Panc1 (cell line): ENCODE data around the gene MYL5. TPM values are rescaled to one million over a fixed set of nuclear protein-coding genes. Genes with fewer than 3 reads are reported as not detected.

Experiments
- ATAC-seq: fragments of 200-7000 bp; cut with Tn5 transposase; 2 replicates; pipeline ENCODE4 v1.9.1; 2020; ENCODE audit warnings: mild to moderate bottlenecking, moderate library complexity
- BruUV-seq: library from RNA; stranded (reverse); fragments of 400-500 nt; replicated peaks from 2 replicates; lab custom pipeline; 2021; lab: Mats Ljungman, UMichigan
- CTCF ChIA-PET: fragments of 300-600 bp; sonication (Branson Sonifier 250); formaldehyde crosslinking; loops from one replicate; lab custom pipeline; 2022; ENCODE audit warnings: antibody characterized with exemption; lab: Charles Lee
- POLR2A ChIA-PET: fragments of 300-600 bp; sonication (Branson Sonifier 250); formaldehyde crosslinking; loops from one replicate; lab custom pipeline; 2022; ENCODE audit warnings: antibody characterized with exemption; lab: Charles Lee
- DNase-seq: peaks from one replicate; pipeline ENCODE4 v3.0.0-alpha.2; 2010; ENCODE audit warnings: low read depth, low spot score
- H3K27ac ChIP-seq: 2 replicates; pipeline ENCODE4 v1.5.1; 2011; ENCODE audit warnings: mild to moderate bottlenecking, low read length, inconsistent platforms
- H3K27me3 ChIP-seq: fragments of 200-500 bp; sonication (Bioruptor generic); 2 replicates; pipeline ENCODE4 v1.6.0; 2014; ENCODE audit warnings: low read length, inconsistent platforms; ENCODE audit not compliant: control insufficient read depth, insufficient read depth
- H3K36me3 ChIP-seq: fragments of 200-500 bp; sonication (Bioruptor generic); 2 replicates; pipeline ENCODE4 v1.5.1; 2014; ENCODE audit warnings: inconsistent platforms, mild to moderate bottlenecking, low read length, moderate library complexity; ENCODE audit not compliant: control insufficient read depth, insufficient read depth
- H3K4me1 ChIP-seq: 2 replicates; pipeline ENCODE4 v1.5.1; 2011; ENCODE audit warnings: inconsistent platforms, mild to moderate bottlenecking, low read length, moderate library complexity; ENCODE audit not compliant: control insufficient read depth, insufficient read depth
- H3K4me3 ChIP-seq, 2 experiments: 2 replicates each; pipeline ENCODE4 v1.5.1; 2011 to 2012; ENCODE audit warnings: low read depth in 2 of 2, low read length in 2 of 2, mild to moderate bottlenecking in 2 of 2, inconsistent platforms in 1 of 2, moderate library complexity in 1 of 2
- H3K9me3 ChIP-seq: fragments of 200-500 bp; sonication (Bioruptor generic); 2 replicates; pipeline ENCODE4 v1.5.1; 2014; ENCODE audit warnings: low read depth, mild to moderate bottlenecking, inconsistent platforms, low read length, moderate library complexity; ENCODE audit not compliant: control insufficient read depth, insufficient read depth
- POLR2AphosphoS5 ChIP-seq: IDR thresholded peaks from 2 replicates; pipeline ENCODE4 v1.6.1; 2012; ENCODE audit warnings: mild to moderate bottlenecking, low read depth, low read length, moderate library complexity
- SIN3A ChIP-seq: IDR thresholded peaks from 2 replicates; pipeline ENCODE4 v1.6.1; 2012; ENCODE audit warnings: low read depth, mild to moderate bottlenecking, low read length, moderate library complexity, borderline replicate concordance; ENCODE audit not compliant: insufficient read depth
- TCF7L2 ChIP-seq: IDR thresholded peaks from 2 replicates; pipeline ENCODE4 v1.6.1; 2011; ENCODE audit warnings: mild to moderate bottlenecking, low read depth, low read length, inconsistent platforms
- in situ Hi-C: cut with HindIII; loops from 2 replicates; pipeline ENCODE4 v1.10.0; 2016; ENCODE audit warnings: low sequenced_read_pairs, low pct_unique_long_range_greater_than_20kb
- intact Hi-C: fragments of 100-400 bp; cut with micrococcal nuclease; formaldehyde crosslinking; loops from one replicate; pipeline ENCODE4 v1.10.0; 2022; ENCODE audit not compliant: unreplicated experiment
- total RNA-seq: library from RNA; stranded (reverse); gene quantifications from one replicate; pipeline ENCODE4 v1.2.1, GENCODE V29; 2021; ENCODE audit not compliant: unreplicated experiment
- TF ChIP-seq, protein P1 (sequence below), 2 experiments: IDR thresholded peaks; 2 replicates each; pipeline ENCODE4 v1.6.1; 2011 to 2012; ENCODE audit warnings: low read depth in 2 of 2, control low read depth in 1 of 2, low read length in 1 of 2, mild to moderate bottlenecking in 1 of 2, moderate library complexity in 1 of 2; ENCODE audit not compliant: insufficient read depth in 1 of 2
- TF ChIP-seq, protein P2 (sequence below): fragments of 450-650 bp; IDR thresholded peaks from 2 replicates; pipeline ENCODE4 v1.5.1; 2017; ENCODE audit warnings: mild to moderate bottlenecking

MYL5 gene
- total RNA-seq, 1 experiment from 2014 or later: 12.0 TPM

DNA sequence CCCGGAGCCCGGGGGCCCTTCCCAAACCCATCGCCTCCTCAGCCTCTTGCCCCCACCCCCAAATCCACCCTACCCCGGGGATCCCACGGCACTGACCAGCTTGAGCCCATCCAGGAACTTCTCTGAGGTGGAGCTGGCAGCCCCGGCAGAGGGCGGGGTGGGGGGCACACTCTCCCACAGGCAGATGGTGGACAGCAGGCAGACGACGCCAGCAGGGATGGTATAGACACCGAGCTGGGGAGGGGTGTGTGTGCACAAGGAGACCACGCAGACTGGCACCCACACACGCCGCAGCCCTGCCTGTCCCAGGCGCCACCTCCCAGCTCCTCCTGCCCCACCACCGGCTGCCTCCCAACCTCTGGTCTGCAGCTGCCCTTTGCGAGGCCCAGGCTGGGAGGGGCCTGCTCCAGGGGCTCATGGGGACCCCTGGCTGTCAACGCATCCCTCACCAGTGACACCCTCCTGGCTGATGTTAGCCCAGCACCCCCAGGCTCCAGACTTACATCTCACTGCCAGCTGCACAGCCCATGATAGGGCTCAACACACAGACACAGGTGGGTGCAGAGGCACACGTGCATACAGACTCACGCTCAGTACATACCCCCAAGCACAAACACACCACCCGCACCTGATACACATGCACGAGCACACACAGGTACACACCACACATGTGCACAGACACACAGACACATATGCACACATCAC, 10.4 kb downstream of the MYL5 start:
- Histone ChIP-seq H3K4me1 (peaks cover 24% of the 10 kb centered on the region), H3K4me3 (no peak overlapping the region), H3K27me3 (no peaks in the 10 kb centered on the region), H3K27ac (no peak overlapping the region), H3K36me3 (no peaks in the 10 kb centered on the region), H3K9me3 (no peaks in the 10 kb centered on the region)
- intact Hi-C loops: no loop called here
- POLR2A ChIA-PET: no interaction called here
- DNase-seq: no peak
- no peak for ATAC-seq
- in situ Hi-C loops: no loop called here
- no TSS peak for BruUV-seq
- no peak for TF ChIP-seq POLR2AphosphoS5
- TF ChIP-seq, protein P1, sequence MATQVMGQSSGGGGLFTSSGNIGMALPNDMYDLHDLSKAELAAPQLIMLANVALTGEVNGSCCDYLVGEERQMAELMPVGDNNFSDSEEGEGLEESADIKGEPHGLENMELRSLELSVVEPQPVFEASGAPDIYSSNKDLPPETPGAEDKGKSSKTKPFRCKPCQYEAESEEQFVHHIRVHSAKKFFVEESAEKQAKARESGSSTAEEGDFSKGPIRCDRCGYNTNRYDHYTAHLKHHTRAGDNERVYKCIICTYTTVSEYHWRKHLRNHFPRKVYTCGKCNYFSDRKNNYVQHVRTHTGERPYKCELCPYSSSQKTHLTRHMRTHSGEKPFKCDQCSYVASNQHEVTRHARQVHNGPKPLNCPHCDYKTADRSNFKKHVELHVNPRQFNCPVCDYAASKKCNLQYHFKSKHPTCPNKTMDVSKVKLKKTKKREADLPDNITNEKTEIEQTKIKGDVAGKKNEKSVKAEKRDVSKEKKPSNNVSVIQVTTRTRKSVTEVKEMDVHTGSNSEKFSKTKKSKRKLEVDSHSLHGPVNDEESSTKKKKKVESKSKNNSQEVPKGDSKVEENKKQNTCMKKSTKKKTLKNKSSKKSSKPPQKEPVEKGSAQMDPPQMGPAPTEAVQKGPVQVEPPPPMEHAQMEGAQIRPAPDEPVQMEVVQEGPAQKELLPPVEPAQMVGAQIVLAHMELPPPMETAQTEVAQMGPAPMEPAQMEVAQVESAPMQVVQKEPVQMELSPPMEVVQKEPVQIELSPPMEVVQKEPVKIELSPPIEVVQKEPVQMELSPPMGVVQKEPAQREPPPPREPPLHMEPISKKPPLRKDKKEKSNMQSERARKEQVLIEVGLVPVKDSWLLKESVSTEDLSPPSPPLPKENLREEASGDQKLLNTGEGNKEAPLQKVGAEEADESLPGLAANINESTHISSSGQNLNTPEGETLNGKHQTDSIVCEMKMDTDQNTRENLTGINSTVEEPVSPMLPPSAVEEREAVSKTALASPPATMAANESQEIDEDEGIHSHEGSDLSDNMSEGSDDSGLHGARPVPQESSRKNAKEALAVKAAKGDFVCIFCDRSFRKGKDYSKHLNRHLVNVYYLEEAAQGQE (IDR thresholded peaks at IDR 0.05; ENCODE audit: insufficient read depth in 1 of 2, low read depth in 2 of 2, low read length in 1 of 2): no peak
- no peak for TF ChIP-seq SIN3A
- TF ChIP-seq, protein P2, sequence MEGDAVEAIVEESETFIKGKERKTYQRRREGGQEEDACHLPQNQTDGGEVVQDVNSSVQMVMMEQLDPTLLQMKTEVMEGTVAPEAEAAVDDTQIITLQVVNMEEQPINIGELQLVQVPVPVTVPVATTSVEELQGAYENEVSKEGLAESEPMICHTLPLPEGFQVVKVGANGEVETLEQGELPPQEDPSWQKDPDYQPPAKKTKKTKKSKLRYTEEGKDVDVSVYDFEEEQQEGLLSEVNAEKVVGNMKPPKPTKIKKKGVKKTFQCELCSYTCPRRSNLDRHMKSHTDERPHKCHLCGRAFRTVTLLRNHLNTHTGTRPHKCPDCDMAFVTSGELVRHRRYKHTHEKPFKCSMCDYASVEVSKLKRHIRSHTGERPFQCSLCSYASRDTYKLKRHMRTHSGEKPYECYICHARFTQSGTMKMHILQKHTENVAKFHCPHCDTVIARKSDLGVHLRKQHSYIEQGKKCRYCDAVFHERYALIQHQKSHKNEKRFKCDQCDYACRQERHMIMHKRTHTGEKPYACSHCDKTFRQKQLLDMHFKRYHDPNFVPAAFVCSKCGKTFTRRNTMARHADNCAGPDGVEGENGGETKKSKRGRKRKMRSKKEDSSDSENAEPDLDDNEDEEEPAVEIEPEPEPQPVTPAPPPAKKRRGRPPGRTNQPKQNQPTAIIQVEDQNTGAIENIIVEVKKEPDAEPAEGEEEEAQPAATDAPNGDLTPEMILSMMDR: no peak
- no peak for TF ChIP-seq TCF7L2
- CTCF ChIA-PET: interaction anchor here (0.6 to 1.4 kb wide), 4 partner anchors 10 to 25 kb away, joined by 3 to 4 read pairs (median 3); partner anchors contain the start of genes ATP5ME and MYL5

DNA sequence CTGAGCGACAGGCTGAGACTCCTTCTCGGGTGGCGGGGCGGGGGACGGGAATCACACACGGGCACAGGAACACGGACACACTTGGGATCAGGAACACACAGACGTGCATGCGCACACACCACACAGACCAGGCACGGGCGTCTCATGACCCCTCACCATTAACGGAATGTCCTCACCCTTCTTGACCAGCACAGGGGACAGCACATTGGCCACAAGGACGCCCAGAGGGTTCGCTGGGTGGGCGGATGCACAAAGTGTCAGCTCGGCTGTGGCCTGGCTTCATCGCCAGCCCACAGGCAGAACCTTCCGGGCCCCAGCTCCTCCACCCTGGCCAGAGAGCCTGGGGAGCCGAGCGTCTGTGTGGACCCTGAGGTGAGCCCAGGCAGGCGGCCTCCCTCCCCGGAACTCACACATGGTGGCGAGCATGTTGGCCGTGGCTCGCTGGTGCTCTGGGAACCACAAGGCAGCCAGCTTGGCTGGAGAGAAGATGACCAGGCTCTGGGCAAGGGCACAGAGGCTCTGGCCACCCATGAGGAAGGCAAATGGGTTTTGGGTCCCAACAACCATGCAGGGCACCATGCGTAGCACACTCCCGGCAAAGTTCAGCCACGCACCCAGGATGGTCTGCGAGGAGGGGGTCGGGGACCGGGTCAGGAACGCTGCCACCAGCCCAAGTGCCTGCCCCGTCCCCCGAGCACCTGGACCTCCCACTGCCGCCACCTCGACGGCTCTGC, 11.5 kb downstream of the MYL5 start:
- DNase-seq (no peak), ATAC-seq (no peak)
- ChIA-PET CTCF (no interaction called here), POLR2A (no interaction called here)
- intact Hi-C loops: no loop called here
- Histone ChIP-seq H3K27ac (no peak overlapping the region), H3K27me3 (no peaks in the 10 kb centered on the region), H3K9me3 (no peaks in the 10 kb centered on the region), H3K4me3 (no peak overlapping the region), H3K36me3 (no peaks in the 10 kb centered on the region), H3K4me1 (peaks cover 24% of the 10 kb centered on the region)
- in situ Hi-C loops: no loop called here
- TF ChIP-seq, protein P1 (IDR thresholded peaks at IDR 0.05; ENCODE audit: insufficient read depth in 1 of 2, low read depth in 2 of 2, low read length in 1 of 2): no peak
- TF ChIP-seq TCF7L2: no peak
- no peak for TF ChIP-seq SIN3A
- TF ChIP-seq, protein P2: no peak
- TF ChIP-seq POLR2AphosphoS5: no peak
- no TSS peak for BruUV-seq
